H1 (cell line): ENCODE results near the gene FBXO7. TPM values are rescaled to one million over a fixed set of nuclear protein-coding genes. Genes with fewer than 3 reads are reported as not detected.

Experiments
- CTCF ChIA-PET: fragments of 300-600 bp; sonication (Branson Sonifier 250); formaldehyde crosslinking; loops from one replicate; lab custom pipeline; 2021; ENCODE audit not compliant: partially characterized antibody; lab: Charles Lee
- POLR2A ChIA-PET: fragments of 300-600 bp; sonication (Branson Sonifier 250); formaldehyde crosslinking; loops from one replicate; lab custom pipeline; 2021; ENCODE audit warnings: inconsistent platforms; ENCODE audit not compliant: partially characterized antibody; lab: Charles Lee
- DNase-seq, 2 experiments: peaks; one replicate each; pipeline versions ENCODE4 v3.0.0 to v3.0.0-alpha.2; 2010 to 2022; ENCODE audit warnings: low spot score in 2 of 2, low read depth in 1 of 2, mixed read lengths in 1 of 2
- FAIRE-seq: peaks from 2 replicates; lab custom pipeline; 2011; peaks lifted over from hg19 to GRCh38; lab: Jason Lieb, UNC
- H2AFZ ChIP-seq: 2 replicates; pipeline ENCODE4 v1.8.1; 2012; ENCODE audit warnings: low read length, inconsistent platforms
- H2AK5ac ChIP-seq: 2 replicates; pipeline ENCODE4 v1.6.1; 2013; ENCODE audit warnings: low read depth, low read length
- H2BK120ac ChIP-seq: replicated peaks from 2 replicates; pipeline ENCODE3; 2013; ENCODE audit warnings: low read depth, low read length, inconsistent platforms
- H2BK12ac ChIP-seq: 2 replicates; pipeline ENCODE4 v1.6.1; 2013; ENCODE audit warnings: low read depth, low read length
- H2BK15ac ChIP-seq: 2 replicates; pipeline ENCODE4 v1.6.1; 2013; ENCODE audit warnings: low read length
- H2BK20ac ChIP-seq: 2 replicates; pipeline ENCODE4 v1.6.1; 2013; ENCODE audit warnings: low read length
- H2BK5ac ChIP-seq: 2 replicates; pipeline ENCODE4 v1.6.1; 2013; ENCODE audit warnings: low read depth, low read length
- H3K14ac ChIP-seq: 2 replicates; pipeline ENCODE4 v1.6.1; 2013; ENCODE audit warnings: inconsistent platforms; ENCODE audit not compliant: insufficient read length
- H3K18ac ChIP-seq: 2 replicates; pipeline ENCODE4 v1.6.1; 2013; ENCODE audit warnings: low read length; ENCODE audit errors: extremely low read depth
- H3K23ac ChIP-seq: 2 replicates; pipeline ENCODE4 v1.6.1; 2013; ENCODE audit warnings: inconsistent platforms; ENCODE audit not compliant: insufficient read length
- H3K23me2 ChIP-seq: 2 replicates; pipeline ENCODE4 v1.6.1; 2013; ENCODE audit warnings: low read depth, low read length
- H3K27ac ChIP-seq: 2 replicates; pipeline ENCODE4 v1.6.1; 2011; ENCODE audit warnings: low read depth, low read length, inconsistent platforms
- H3K27me3 ChIP-seq, 4 experiments: replicated peaks in 1 of 4; 1 replicate in 1 of 4; 2 replicates in 3 of 4; pipeline versions ENCODE4 v1.6.1 to v1.8.1; 2011 to 2013; ENCODE audit warnings: low read length in 3 of 4, mild to moderate bottlenecking in 3 of 4, inconsistent platforms in 2 of 4, mixed read lengths in 2 of 4, moderate library complexity in 1 of 4; ENCODE audit not compliant: control insufficient read depth in 3 of 4, insufficient read depth in 3 of 4; ENCODE audit errors: extremely low read depth in 1 of 4
- H3K36me3 ChIP-seq, 4 experiments: 2 replicates each; pipeline versions ENCODE4 v1.6.1 to v1.8.1; 2011 to 2013; ENCODE audit warnings: mild to moderate bottlenecking in 4 of 4, low read length in 3 of 4, moderate library complexity in 2 of 4, control low read depth in 1 of 4, inconsistent platforms in 1 of 4; ENCODE audit not compliant: insufficient read depth in 4 of 4, control insufficient read depth in 2 of 4
- H3K4ac ChIP-seq: replicated peaks from 2 replicates; pipeline ENCODE3; 2013; ENCODE audit warnings: low read length, low read depth, mixed read lengths, inconsistent platforms; ENCODE audit not compliant: insufficient read length
- H3K4me1 ChIP-seq, 4 experiments: replicated peaks in 1 of 4; 1 replicate in 1 of 4; 2 replicates in 3 of 4; pipeline versions ENCODE4 v1.6.1 to v1.8.1; 2011 to 2013; ENCODE audit warnings: low read length in 3 of 4, inconsistent platforms in 2 of 4, mixed read lengths in 1 of 4; ENCODE audit not compliant: insufficient read depth in 4 of 4, control insufficient read depth in 3 of 4
- H3K4me2 ChIP-seq, 2 experiments: 2 replicates each; pipeline versions ENCODE4 v1.6.1 to v1.8.1; 2011 to 2013; ENCODE audit warnings: low read depth in 2 of 2, low read length in 2 of 2, control low read depth in 1 of 2, inconsistent platforms in 1 of 2, mild to moderate bottlenecking in 1 of 2; ENCODE audit not compliant: insufficient read depth in 1 of 2
- H3K4me3 ChIP-seq, 4 experiments: fragments of 200-600, 300-600 bp in 1 of 4; sonication (generic), shearing (Covaris generic), sonication (Bioruptor Twin) in 1 of 4; 2 replicates each; pipeline versions ENCODE4 v1.5.1 to v1.8.1; 2011 to 2016; ENCODE audit warnings: low read length in 4 of 4, low read depth in 3 of 4, control low read depth in 2 of 4, inconsistent platforms in 2 of 4, mild to moderate bottlenecking in 2 of 4, mixed read lengths in 1 of 4, moderate library complexity in 1 of 4; ENCODE audit not compliant: insufficient read depth in 2 of 4; ENCODE audit errors: extremely low read depth in 1 of 4
- H3K56ac ChIP-seq: replicated peaks from 2 replicates; pipeline ENCODE3; 2013; ENCODE audit warnings: low read depth, mild to moderate bottlenecking, mixed read lengths, low read length, inconsistent platforms; ENCODE audit not compliant: insufficient read length
- H3K79me1 ChIP-seq: 2 replicates; pipeline ENCODE4 v1.6.1; 2013; ENCODE audit warnings: low read depth, low read length, control low read depth
- H3K79me2 ChIP-seq, 2 experiments: 2 replicates each; pipeline versions ENCODE4 v1.6.1 to v1.8.1; 2012 to 2013; ENCODE audit warnings: low read length in 2 of 2, mild to moderate bottlenecking in 2 of 2, inconsistent platforms in 1 of 2; ENCODE audit not compliant: insufficient read depth in 2 of 2, control insufficient read depth in 1 of 2
- H3K9ac ChIP-seq, 4 experiments: replicated peaks in 1 of 4; 1 replicate in 1 of 4; 2 replicates in 3 of 4; pipeline versions ENCODE4 v1.6.1 to v1.8.1; 2011 to 2013; ENCODE audit warnings: low read depth in 3 of 4, low read length in 3 of 4, control low read depth in 2 of 4, mild to moderate bottlenecking in 2 of 4, moderate library complexity in 2 of 4, inconsistent platforms in 1 of 4; ENCODE audit errors: extremely low read depth in 1 of 4
- H3K9me3 ChIP-seq, 2 experiments: 2 replicates each; pipeline versions ENCODE4 v1.6.1 to v1.8.1; 2012 to 2013; ENCODE audit warnings: mild to moderate bottlenecking in 2 of 2, moderate library complexity in 2 of 2, control low read depth in 1 of 2, inconsistent platforms in 1 of 2, low read depth in 1 of 2, low read length in 1 of 2, mixed read lengths in 1 of 2; ENCODE audit not compliant: insufficient read depth in 2 of 2
- H4K20me1 ChIP-seq, 2 experiments: replicated peaks in 1 of 2; 2 replicates each; pipeline versions ENCODE3 to v1.8.1; 2011 to 2013; ENCODE audit warnings: inconsistent platforms in 2 of 2, low read length in 2 of 2, mild to moderate bottlenecking in 1 of 2; ENCODE audit not compliant: insufficient read depth in 2 of 2, control insufficient read depth in 1 of 2
- H4K5ac ChIP-seq: 2 replicates; pipeline ENCODE4 v1.6.1; 2013; ENCODE audit warnings: low read length, low read depth, mixed read lengths, inconsistent platforms; ENCODE audit not compliant: insufficient read length
- H4K8ac ChIP-seq: 2 replicates; pipeline ENCODE4 v1.8.0; 2013; ENCODE audit warnings: mild to moderate bottlenecking, moderate library complexity, low read length, inconsistent platforms; ENCODE audit not compliant: insufficient read depth; ENCODE audit errors: extremely low read depth
- H4K91ac ChIP-seq: replicated peaks from 2 replicates; pipeline ENCODE3; 2013; ENCODE audit warnings: low read length, mixed read lengths, inconsistent platforms; ENCODE audit not compliant: insufficient read length
- BACH1 ChIP-seq: IDR thresholded peaks from 2 replicates; pipeline ENCODE4 v1.6.1; 2012; ENCODE audit warnings: low read length, improper control_type of control experiment
- CBX8 ChIP-seq: fragments of 300-800, 300-1000 bp; sonication (generic); IDR thresholded peaks from 2 replicates; pipeline ENCODE4 v1.7.1; 2016; ENCODE audit warnings: low read depth, low read length, borderline replicate concordance
- EP300 ChIP-seq, 2 experiments: IDR thresholded peaks; 1 replicate in 1 of 2; 2 replicates in 1 of 2; pipeline ENCODE4 v1.6.1; 2011 to 2012; ENCODE audit warnings: low read depth in 2 of 2, low read length in 2 of 2, mild to moderate bottlenecking in 2 of 2, borderline replicate concordance in 1 of 2, inconsistent platforms in 1 of 2, moderate library complexity in 1 of 2
- GABPA ChIP-seq: IDR thresholded peaks from 2 replicates; pipeline ENCODE4 v1.6.1; 2011; ENCODE audit warnings: mild to moderate bottlenecking, low read length, moderate library complexity, borderline replicate concordance; ENCODE audit not compliant: insufficient read depth
- HDAC6 ChIP-seq: IDR thresholded peaks from one replicate; pipeline ENCODE4 v1.7.1; 2012; ENCODE audit warnings: low read depth, mild to moderate bottlenecking, inconsistent platforms, low read length, moderate library complexity
- JUND ChIP-seq: IDR thresholded peaks from 2 replicates; pipeline ENCODE4 v1.6.1; 2011; ENCODE audit warnings: mild to moderate bottlenecking, improper control_type of control experiment, low read length
- NANOG ChIP-seq: IDR thresholded peaks from 2 replicates; pipeline ENCODE4 v1.6.1; 2011; ENCODE audit warnings: low read length, low read depth, mild to moderate bottlenecking, inconsistent platforms; ENCODE audit not compliant: insufficient read depth, poor library complexity, severe bottlenecking
- SIRT6 ChIP-seq: IDR thresholded peaks from one replicate; pipeline ENCODE4 v1.7.1; 2012; ENCODE audit warnings: low read length, inconsistent platforms
- SIX5 ChIP-seq: IDR thresholded peaks from 2 replicates; pipeline ENCODE4 v1.6.1; 2011; ENCODE audit warnings: mild to moderate bottlenecking, low read depth, low read length
- SP2 ChIP-seq: IDR thresholded peaks from 2 replicates; pipeline ENCODE4 v1.6.1; 2012; ENCODE audit warnings: mild to moderate bottlenecking, low read length, inconsistent platforms
- TCF12 ChIP-seq: IDR thresholded peaks from 2 replicates; pipeline ENCODE4 v1.6.1; 2011; ENCODE audit warnings: low read depth, mild to moderate bottlenecking, low read length
- TEAD4 ChIP-seq: IDR thresholded peaks from 2 replicates; pipeline ENCODE4 v1.6.1; 2012; ENCODE audit warnings: low read depth, low read length, inconsistent platforms, mixed read lengths
- USF2 ChIP-seq: IDR thresholded peaks from 2 replicates; pipeline ENCODE4 v1.6.1; 2011; ENCODE audit warnings: low read length, improper control_type of control experiment
- WGBS, 2 experiments: shearing (Covaris generic) in 1 of 2; methylation state at CpG; one replicate each; pipeline versions ENCODE4 v1.1.6 to v1.1.7; 2013 to 2015; ENCODE audit warnings: low lambda C conversion rate in 2 of 2, mixed read lengths in 2 of 2, inconsistent platforms in 1 of 2, low coverage in 1 of 2, missing lambda C conversion rate in 1 of 2; ENCODE audit not compliant: insufficient replicate concordance in 2 of 2, insufficient coverage in 1 of 2, insufficient read length in 1 of 2; ENCODE audit errors: extremely low coverage in 1 of 2, missing lambda C conversion rate in 1 of 2; 5-methylcytosine and 5-hydroxymethylcytosine counted together
- polyA plus RNA-seq, 7 experiments: library from polyadenylated mRNA; depleted of rRNA in 3 of 7; stranded (reverse) in 5 of 7; unstranded in 2 of 7; fragments of >200 nt in 5 of 7; fragments of 200-250 nt in 2 of 7; gene quantifications; 1 replicate in 5 of 7; 2 replicates in 1 of 7; 4 replicates in 1 of 7; pipeline versions ENCODE4 v1.2.1 to v1.2.3, GENCODE V29; 2011 to 2013; ENCODE audit warnings: missing spikeins in 2 of 7, mixed read lengths in 2 of 7
- total RNA-seq: library from RNA; stranded (reverse); fragmentation: NEBNext Ultra II Directional; extraction: Animal tissue kit (Norgen Biotek cat#: 25700); gene quantifications from 2 replicates; pipeline ENCODE4 v1.2.1, GENCODE V29; 2021

FBXO7 gene
- total and polyA plus RNA-seq, 2 of the 8 experiments (the other 6 are each of a cell fraction or from before 2014, with no cell fraction given): 62.7 to 76.1 TPM

- TF ChIP-seq TEAD4: no peak
- TF ChIP-seq TCF12: no peak
- no peak for TF ChIP-seq SP2
- TF ChIP-seq NANOG: no peak
- TF ChIP-seq SIRT6: no peak
- no peak for TF ChIP-seq GABPA
- no peak for TF ChIP-seq HDAC6
- TF ChIP-seq JUND: no peak
- no peak for TF ChIP-seq BACH1
- TF ChIP-seq CBX8: no peak
- no peak for TF ChIP-seq USF2
- TF ChIP-seq EP300 (IDR thresholded peaks at IDR 0.05; ENCODE audit: borderline replicate concordance in 1 of 2, low read depth in 2 of 2, low read length in 2 of 2): no peak
- no peak for TF ChIP-seq SIX5
- no peak overlapping the region for H2BK20ac ChIP-seq
- CTCF ChIA-PET: interaction anchor here (1.4 kb wide), 1 partner anchor 13 kb away, joined by 4 read pairs; no protein-coding TSS in a partner anchor
These were observed 17.6 kb upstream of the FBXO7 start for GRCh38 chr22:32457031-32457430.

More at GRCh38 chr22:32457031-32457430, 17.6 kb upstream of the FBXO7 start:
- Histone ChIP-seq H4K91ac (no peak overlapping the region), H3K79me1 (no peaks in the 10 kb centered on the region), H2BK12ac (no peak overlapping the region), H3K4me1 (no peaks in the 10 kb centered on the region), H3K79me2 (no peaks in the 10 kb centered on the region), H3K23ac (no peak overlapping the region), H3K9ac (no peak overlapping the region), H3K27me3 (peaks cover 0 to 14% (median 4%) of the 10 kb centered on the region in 4 experiments; a peak in 3 of 7 replicates), H3K23me2 (peaks cover 3% of the 10 kb centered on the region; the same call in 1 of the 2 replicates), H3K4me2 (no peak overlapping the region), H3K14ac (no peak overlapping the region), H2AFZ (no peak overlapping the region), H4K5ac (no peak overlapping the region), H4K8ac (no peak overlapping the region), H2BK120ac (no peak overlapping the region), H3K4me3 (no peak overlapping the region), H3K18ac (no peak overlapping the region), H3K36me3 (no peaks in the 10 kb centered on the region), H3K27ac (no peak overlapping the region), H3K4ac (no peak overlapping the region), H2BK15ac (no peak overlapping the region), H3K56ac (no peak overlapping the region), H2BK5ac (no peak overlapping the region), H3K9me3 (no peaks in the 10 kb centered on the region), H2AK5ac (no peak overlapping the region), H4K20me1 (peaks cover 0 to 2% of the 10 kb centered on the region in 2 experiments)
- DNase-seq (no peak), FAIRE-seq (no peak)
- POLR2A ChIA-PET: no interaction called here
- WGBS, 2 experiments: 82% methylated on average over 4 of the region's 4 CpGs; no CpG with 5 or more reads in 1 of the 2 experiments
